GM18858 (cell line): ENCODE data around the gene NXPH1.
A peak's percentile ranks its signal among the peaks of the same experiment; 100 is the strongest.

Experiments used
- ATAC-seq: cut with Tn5 transposase; IDR thresholded peaks from one replicate; pipeline ENCODE4 v1.9.1; 2021; ENCODE audit not compliant: unreplicated experiment

The NXPH1 gene

GRCh38 chr7:8491544-8492489 lies 58.4 kb downstream of the NXPH1 start:
- no peak for ATAC-seq

DNA sequence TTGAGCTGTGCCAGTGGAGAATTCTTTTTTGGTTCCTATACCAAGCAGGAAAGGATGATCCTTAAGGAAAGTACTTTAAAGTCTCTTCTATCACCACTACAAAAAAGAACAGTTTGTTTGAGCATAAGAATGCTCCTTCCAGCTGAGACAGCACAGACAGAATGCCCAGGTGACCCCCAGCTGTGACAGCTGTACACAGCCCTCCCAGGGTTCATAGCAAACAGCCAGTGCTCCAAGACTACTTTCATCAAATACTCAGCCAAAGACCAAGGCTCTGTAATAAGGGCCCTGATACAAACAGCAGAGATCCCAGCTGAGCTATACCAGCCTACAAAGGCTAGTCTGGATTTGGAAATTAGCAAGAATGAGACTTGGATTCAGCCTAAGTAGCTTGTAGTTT lies 65.7 kb downstream of the NXPH1 start:
- ATAC-seq = no peak

DNA sequence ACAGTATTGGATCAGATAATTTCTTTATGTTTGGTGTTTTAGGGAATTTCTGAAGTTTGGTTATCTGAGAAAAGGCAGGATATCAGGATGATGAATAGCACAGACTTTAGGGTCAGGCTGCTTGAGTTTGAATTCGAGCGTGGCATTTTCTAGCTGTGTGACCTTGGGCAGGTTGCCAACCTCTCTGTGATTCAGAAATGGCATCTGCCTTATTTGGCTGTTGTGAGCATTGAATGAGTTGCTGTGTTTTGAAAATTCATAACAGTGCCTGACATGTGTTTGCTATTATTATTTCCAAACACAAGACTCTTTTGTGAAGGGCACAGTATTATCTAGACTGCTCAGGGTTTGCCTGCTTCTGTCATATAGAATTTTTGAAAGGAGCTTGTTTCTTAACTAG lies 66.9 kb downstream of the NXPH1 start:
- no peak for ATAC-seq

- ATAC-seq = no peak
These were observed 74.2 kb downstream of the NXPH1 start for GRCh38 chr7:8507566-8507965.

GRCh38 chr7:8509621-8510020 lies 76.2 kb downstream of the NXPH1 start:
- ATAC-seq = no peak

DNA sequence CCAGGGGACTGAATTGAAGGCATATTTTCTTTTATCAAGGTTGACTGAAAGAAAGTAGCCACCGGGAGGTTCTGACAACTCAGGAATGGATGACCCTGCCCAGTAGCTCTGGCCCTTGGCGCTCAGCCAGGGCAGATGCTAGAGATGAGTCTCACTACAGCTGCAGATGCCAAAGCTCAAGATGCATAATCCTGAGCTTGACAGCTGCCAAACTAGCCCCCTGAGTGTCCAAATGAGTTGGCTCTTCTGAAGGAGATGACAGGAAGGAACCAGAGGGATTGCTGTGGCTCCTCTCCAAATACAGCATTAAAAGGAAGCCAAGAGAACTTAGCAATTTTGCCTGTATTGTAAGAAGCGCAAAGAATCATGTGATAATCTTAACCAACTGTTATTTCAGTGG lies 78.4 kb downstream of the NXPH1 start:
- no peak for ATAC-seq

DNA sequence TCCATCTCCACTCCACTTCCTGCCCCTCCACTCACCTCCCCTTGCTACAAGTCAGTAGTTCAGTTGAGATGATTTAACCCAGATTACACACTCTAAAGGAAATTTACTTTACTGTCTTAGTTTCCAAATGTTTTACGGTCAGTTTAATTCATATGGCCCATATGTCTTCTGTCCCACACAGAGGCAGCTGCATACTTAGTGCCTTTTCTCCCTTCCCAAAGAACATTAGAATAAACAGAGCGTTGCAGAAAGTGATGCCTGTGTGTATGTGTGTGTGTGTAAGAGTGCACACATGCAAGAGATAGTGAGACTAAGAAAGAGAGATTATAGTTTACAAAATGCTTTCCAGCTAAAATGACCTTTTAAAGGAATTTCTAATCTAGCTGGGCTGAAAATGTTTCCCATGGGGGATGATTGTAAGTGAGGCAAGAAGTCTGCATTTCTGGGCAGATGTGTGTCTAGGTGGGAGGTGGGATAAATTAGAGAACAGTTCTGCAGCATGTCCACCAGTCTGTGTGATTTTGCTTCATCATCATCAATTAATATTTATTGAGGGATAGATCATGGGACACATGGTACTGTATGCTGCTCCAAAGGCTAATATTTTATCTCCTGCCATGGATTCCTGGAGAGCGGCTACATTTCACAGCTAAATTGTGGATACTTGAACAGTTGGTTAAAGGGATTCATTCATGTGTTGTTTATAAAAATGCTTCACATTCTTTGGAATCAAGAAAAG lies 81.5 kb downstream of the NXPH1 start:
- ATAC-seq = no peak

- no peak for ATAC-seq
These were observed 82.3 kb downstream of the NXPH1 start for GRCh38 chr7:8515640-8516185.

GRCh38 chr7:8516976-8517375 lies 83.6 kb downstream of the NXPH1 start:
- no peak for ATAC-seq

- no peak for ATAC-seq
These were observed 94.9 kb downstream of the NXPH1 start for GRCh38 chr7:8528311-8528710.

DNA sequence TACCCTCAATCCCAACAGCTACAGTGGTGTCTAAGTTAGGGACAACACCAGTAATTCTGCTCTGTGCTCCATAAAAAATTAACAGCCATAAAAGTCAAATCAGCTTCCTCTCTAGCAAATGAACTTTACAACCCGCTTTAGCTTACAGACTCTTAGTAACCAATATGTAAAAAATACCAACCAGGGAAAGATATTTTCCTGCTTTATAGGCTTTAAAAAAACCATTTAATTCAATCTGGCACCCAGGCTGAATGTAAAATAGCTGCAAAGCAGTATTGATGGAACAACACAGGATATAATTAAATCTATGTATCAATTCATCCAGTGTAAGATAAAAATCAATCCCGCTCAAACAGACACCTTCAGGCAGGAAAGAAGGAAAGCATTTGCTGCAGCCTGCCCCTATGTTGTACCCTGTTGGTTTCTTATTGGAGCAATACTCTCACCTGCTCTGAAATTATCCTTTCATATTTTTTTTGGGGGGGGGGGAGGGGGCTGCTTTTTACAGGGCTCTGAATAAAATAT lies 98.6 kb downstream of the NXPH1 start:
- no peak for ATAC-seq

DNA sequence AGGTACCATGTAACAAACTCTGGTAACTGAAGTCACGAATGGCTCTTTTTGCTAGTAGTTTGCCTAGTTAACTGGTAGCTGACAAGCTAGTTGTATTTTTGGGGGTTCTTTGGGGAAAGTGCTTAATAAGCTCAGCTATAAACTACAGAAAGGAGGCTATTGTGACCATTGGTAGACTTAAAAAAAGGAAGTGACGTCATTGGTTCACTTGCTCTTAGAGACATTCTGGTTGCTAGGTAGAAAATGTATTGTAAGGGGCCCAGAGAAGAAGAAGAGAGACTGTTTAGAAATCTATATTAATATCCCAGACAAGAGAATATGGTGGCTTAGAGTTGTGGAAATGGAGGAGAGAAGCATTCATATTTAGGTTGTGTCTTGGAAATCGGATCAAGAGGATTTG lies 103.0 kb downstream of the NXPH1 start:
- peak; percentile 91 for ATAC-seq

DNA sequence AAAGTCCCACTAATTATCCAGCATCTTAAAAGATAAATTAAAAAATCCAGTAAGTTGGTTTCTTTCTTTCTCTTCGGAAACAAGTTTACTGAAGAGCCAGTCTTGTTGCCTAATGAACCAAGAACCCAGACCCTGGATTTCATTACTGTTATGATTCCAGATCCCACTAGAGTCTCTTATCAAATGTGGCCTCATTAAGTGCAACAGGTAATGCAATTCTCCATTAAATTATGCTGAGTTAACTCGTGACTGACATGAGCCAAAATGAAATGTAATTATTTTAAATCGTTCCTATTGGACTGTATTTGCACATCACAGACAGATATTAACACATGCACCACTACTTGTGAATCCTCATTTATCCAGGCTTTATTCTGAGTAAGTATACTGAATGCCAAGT lies 115.6 kb downstream of the NXPH1 start:
- ATAC-seq = no peak

DNA sequence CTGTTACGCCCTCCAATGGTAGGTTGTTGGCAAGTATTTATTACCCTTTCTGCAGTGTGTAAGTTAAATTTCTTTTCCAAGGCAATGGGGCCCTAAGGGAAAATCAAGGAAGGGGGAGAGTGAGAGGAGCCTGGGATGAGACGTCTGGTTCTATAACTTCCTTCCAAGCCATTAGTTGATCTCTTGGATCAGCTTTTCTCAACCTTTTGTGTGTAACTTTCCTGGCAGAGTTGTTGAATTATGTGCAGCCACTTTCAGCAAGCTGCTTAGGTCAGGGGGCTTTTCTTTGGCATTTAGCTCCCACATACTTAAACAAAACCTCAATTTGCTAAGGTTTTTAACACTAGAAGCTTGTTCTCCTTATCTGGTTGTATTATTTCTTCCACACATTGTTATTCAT lies 127.1 kb downstream of the NXPH1 start:
- no peak for ATAC-seq

GRCh38 chr7:8561449-8561848 lies 128.0 kb downstream of the NXPH1 start:
- no peak for ATAC-seq

GRCh38 chr7:8564281-8564680 lies 130.9 kb downstream of the NXPH1 start:
- ATAC-seq = no peak

DNA sequence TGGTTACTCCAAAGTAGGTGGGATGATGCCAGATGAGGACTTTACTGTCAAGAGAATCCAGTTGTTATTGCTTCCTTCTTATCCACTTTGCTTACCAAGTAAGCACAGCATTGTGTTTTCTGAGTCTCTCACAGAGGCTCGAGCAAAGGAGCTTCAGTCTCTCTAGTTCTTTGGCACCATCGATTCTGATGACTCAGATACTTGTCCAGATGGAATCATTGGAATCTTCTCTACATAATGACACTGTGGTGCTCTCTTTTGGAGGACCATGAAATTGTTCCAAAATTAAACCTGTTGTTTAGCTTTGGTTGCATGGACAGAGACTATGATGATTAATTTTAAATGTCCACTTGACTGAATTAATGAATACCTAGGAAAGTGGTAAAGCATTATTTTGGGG lies 132.6 kb downstream of the NXPH1 start:
- ATAC-seq = no peak

- ATAC-seq = no peak
These were observed 134.2 kb downstream of the NXPH1 start for GRCh38 chr7:8567626-8568025.

DNA sequence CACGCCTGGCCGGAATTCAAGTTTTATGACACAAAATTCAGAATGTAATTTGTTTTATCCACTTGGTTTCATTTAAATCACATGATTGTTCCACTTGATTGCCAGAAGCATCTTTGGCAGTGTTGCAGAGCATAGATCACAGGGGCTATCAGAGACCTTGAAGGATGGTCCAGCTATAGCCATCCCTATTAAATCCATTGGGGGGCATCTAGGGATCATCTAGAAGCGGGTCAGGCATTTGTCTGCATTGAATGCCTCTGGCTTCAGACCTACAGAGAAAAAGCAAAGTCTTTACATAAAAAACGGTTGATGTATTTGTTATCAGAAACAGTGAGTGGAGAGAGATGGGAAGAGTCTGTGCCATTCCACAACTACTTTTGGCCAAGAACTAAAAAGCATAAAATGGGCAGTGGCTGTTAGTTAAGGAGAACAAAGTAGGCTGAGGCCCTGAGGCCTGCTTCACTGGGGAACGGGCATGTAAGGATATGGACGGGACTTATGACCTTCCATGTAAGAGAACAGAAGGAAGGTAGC lies 146.3 kb downstream of the NXPH1 start:
- no peak for ATAC-seq

DNA sequence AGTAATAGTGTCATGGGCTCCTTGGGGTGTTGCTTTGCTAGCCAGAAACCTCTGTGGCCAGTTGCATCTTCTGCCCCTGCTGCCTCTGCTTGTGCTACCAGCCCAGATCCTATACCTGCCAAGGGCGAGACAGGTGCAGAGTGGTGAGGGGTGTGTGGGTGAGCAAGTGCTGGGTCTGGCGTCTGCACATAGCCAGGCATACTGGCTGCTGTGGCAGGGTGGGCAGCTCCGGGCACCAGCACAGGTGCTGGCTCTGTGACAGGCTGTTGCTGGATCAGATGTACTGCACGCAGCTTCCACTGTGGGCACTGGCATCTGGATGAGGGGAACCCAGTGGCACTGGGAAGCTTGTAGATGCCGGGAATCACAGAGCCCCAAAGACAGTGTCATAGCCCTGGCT lies 148.4 kb downstream of the NXPH1 start:
- ATAC-seq = no peak

DNA sequence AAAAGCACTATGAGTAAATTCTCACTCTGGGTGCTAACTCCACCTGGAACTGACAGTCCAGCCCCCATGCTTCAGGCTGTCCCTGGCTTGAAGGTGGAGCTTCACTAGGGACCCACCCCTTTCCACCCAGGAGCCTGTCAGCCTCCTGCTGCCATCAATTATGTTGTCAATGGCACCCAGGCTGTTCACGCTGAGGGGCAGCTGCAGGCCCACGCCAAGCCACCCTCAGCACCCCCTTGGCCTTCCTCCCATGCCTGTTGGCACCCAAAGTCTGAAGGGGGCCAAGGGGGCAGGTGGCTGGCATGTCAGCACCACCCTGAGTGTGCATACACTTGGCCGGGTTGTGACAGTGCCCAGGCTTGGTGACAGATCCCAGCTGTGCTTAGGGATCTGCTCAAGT lies 149.3 kb downstream of the NXPH1 start:
- ATAC-seq = no peak
